Measurements from ENCODE around the gene SH3RF1. TPM values are rescaled to one million over a fixed set of nuclear protein-coding genes. Genes with fewer than 3 reads are reported as not detected.
"Not testable (repeated sequence)": the region's sequence is repeated elsewhere in the genome, so short reads cannot be mapped to it uniquely, and the experiment has no call there.

The SH3RF1 gene
- total and polyA plus RNA-seq, 4 donors, result 14.7 to 21.9 (median 18.5) TPM

GRCh38 chr4:169305651-169306050 lies 34.9 kb upstream of the SH3RF1 start:
- no peaks in the 10 kb centered on the region for H3K4me1 ChIP-seq (ENCODE audit: control insufficient read depth, insufficient read depth, low read length)
- peak in 1 of 6 donors; percentile 74 for DNase-seq (ENCODE audit: low read depth in 4 of 6, low spot score in 6 of 6)
- 100% methylated on average over 1 of the region's 2 CpGs for WGBS (ENCODE audit: insufficient coverage)
- H3K27ac ChIP-seq (ENCODE audit: low read depth, low read length), result no peak overlapping the region
- no peaks in the 10 kb centered on the region for H3K36me3 ChIP-seq (ENCODE audit: control insufficient read depth, insufficient read depth, low read length)
- H3K9me3 ChIP-seq (ENCODE audit: control insufficient read depth, insufficient read depth, low read length), result no peaks in the 10 kb centered on the region
- no peaks in the 10 kb centered on the region for H3K27me3 ChIP-seq (ENCODE audit: control insufficient read depth, insufficient read depth, low read length)
- no peak overlapping the region for H3K4me3 ChIP-seq (ENCODE audit: low read depth, low read length)

- DNase-seq (ENCODE audit: low read depth in 4 of 6, low spot score in 6 of 6), result no peak
- Histone ChIP-seq H3K9me3 (ENCODE audit: control insufficient read depth, insufficient read depth, low read length) (no peaks in the 10 kb centered on the region), H3K4me1 (ENCODE audit: control insufficient read depth, insufficient read depth, low read length) (no peaks in the 10 kb centered on the region), H3K36me3 (ENCODE audit: control insufficient read depth, insufficient read depth, low read length) (no peaks in the 10 kb centered on the region), H3K27me3 (ENCODE audit: control insufficient read depth, insufficient read depth, low read length) (no peaks in the 10 kb centered on the region), H3K4me3 (ENCODE audit: low read depth, low read length) (no peak overlapping the region), H3K27ac (ENCODE audit: low read depth, low read length) (no peak overlapping the region)
- no CpG with 5 or more reads among the region's 1 CpG for WGBS (ENCODE audit: insufficient coverage)
These were observed 34.4 kb upstream of the SH3RF1 start for GRCh38 chr4:169305173-169305572.

DNA sequence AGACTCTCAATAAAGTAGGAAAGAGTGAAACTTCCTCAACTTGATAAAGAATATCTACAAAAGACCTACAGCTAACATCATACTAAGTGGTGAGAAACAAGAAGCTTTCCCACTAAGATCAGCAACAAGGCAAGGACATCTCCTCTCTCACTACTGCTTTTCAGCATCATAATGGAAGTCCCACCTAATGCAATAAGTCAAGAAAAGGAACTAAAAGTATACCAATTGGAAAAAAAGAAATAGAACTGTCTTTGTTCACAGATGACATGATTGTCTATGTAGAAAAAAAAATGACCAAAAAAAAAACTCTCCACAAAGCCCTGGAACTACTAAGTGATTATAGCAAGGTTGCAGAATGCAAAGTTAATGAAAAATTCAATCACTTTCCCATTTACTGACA lies 25.1 kb upstream of the SH3RF1 start:
- DNase-seq (ENCODE audit: low read depth in 4 of 6, low spot score in 6 of 6), result no peak

GRCh38 chr4:169293343-169294176 lies 22.8 kb upstream of the SH3RF1 start:
- Histone ChIP-seq H3K9me3 (ENCODE audit: control insufficient read depth, insufficient read depth, low read length) (no peaks in the 10 kb centered on the region), H3K4me3 (ENCODE audit: low read depth, low read length) (no peak overlapping the region), H3K27ac (ENCODE audit: low read depth, low read length) (no peak overlapping the region), H3K27me3 (ENCODE audit: control insufficient read depth, insufficient read depth, low read length) (no peaks in the 10 kb centered on the region), H3K4me1 (ENCODE audit: control insufficient read depth, insufficient read depth, low read length) (no peaks in the 10 kb centered on the region), H3K36me3 (ENCODE audit: control insufficient read depth, insufficient read depth, low read length) (no peaks in the 10 kb centered on the region)
- WGBS (ENCODE audit: insufficient coverage), result 100% methylated on average over 1 of the region's 6 CpGs
- DNase-seq (ENCODE audit: low read depth in 4 of 6, low spot score in 6 of 6), result no peak

More for the DNA sequence above, 25.1 kb upstream of the SH3RF1 start:
- Histone ChIP-seq H3K27me3 (ENCODE audit: control insufficient read depth, insufficient read depth, low read length) (no peaks in the 10 kb centered on the region), H3K4me3 (ENCODE audit: low read depth, low read length) (no peak overlapping the region), H3K27ac (ENCODE audit: low read depth, low read length) (no peak overlapping the region), H3K9me3 (ENCODE audit: control insufficient read depth, insufficient read depth, low read length) (no peaks in the 10 kb centered on the region), H3K36me3 (ENCODE audit: control insufficient read depth, insufficient read depth, low read length) (no peaks in the 10 kb centered on the region), H3K4me1 (ENCODE audit: control insufficient read depth, insufficient read depth, low read length) (no peaks in the 10 kb centered on the region)

DNA sequence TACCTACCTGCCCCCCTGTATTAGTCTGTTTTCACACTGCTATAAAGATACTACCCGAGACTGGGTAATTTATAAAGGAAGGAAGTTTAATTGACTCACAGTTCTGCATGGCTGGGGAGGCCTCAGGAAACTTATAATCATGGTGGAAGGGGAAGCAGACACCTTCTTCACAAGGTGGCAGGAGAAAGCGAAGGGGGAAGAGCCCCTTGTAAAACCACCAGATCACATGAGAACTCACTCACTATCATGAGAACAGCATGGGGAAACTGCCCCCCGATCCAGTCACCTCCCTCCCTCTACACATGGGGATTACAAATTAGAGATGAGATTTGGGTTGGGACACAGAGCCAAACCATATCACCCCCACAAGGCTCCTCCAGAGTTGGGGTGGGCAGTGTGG lies 17.2 kb upstream of the SH3RF1 start:
- not testable (repeated sequence) for H3K27me3 ChIP-seq (ENCODE audit: control insufficient read depth, insufficient read depth, low read length); H3K27ac ChIP-seq (ENCODE audit: low read depth, low read length); H3K4me1 ChIP-seq (ENCODE audit: control insufficient read depth, insufficient read depth, low read length); H3K4me3 ChIP-seq (ENCODE audit: low read depth, low read length); H3K9me3 ChIP-seq (ENCODE audit: control insufficient read depth, insufficient read depth, low read length); DNase-seq (ENCODE audit: low read depth in 4 of 6, low spot score in 6 of 6); H3K36me3 ChIP-seq (ENCODE audit: control insufficient read depth, insufficient read depth, low read length)
- no CpG with 5 or more reads among the region's 3 CpGs for WGBS (ENCODE audit: insufficient coverage)

- DNase-seq (ENCODE audit: low read depth in 4 of 6, low spot score in 6 of 6), result no peak
- Histone ChIP-seq H3K4me3 (ENCODE audit: low read depth, low read length) (no peak overlapping the region), H3K27ac (ENCODE audit: low read depth, low read length) (no peak overlapping the region), H3K36me3 (ENCODE audit: control insufficient read depth, insufficient read depth, low read length) (no peaks in the 10 kb centered on the region), H3K4me1 (ENCODE audit: control insufficient read depth, insufficient read depth, low read length) (no peaks in the 10 kb centered on the region), H3K27me3 (ENCODE audit: control insufficient read depth, insufficient read depth, low read length) (no peaks in the 10 kb centered on the region), H3K9me3 (ENCODE audit: control insufficient read depth, insufficient read depth, low read length) (no peaks in the 10 kb centered on the region)
- WGBS (ENCODE audit: insufficient coverage), result no CpG with 5 or more reads among the region's 3 CpGs
These were observed 16.0 kb upstream of the SH3RF1 start for GRCh38 chr4:169286562-169287301.

DNA sequence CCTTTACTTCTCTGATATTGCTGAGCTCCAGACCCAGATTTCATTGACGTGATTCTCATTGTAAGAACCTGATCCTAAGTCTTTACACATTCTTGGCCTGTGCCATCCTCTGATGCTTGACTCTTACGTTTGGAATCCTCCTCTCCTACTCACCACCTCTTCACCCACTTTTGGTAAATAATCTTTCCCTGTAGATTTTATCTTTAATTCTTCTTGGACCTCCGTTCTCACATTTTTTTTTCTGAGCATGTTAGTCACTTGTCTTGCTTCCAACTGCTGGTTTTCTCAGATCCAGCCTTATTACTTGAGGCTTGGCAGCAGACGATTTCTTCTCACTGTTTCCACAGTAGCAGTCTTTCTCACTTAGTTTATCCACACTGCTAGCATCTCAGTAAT lies 12.4 kb upstream of the SH3RF1 start:
- no peaks in the 10 kb centered on the region for H3K27me3 ChIP-seq (ENCODE audit: control insufficient read depth, insufficient read depth, low read length)
- H3K36me3 ChIP-seq (ENCODE audit: control insufficient read depth, insufficient read depth, low read length), result no peaks in the 10 kb centered on the region
- H3K27ac ChIP-seq (ENCODE audit: low read depth, low read length), result no peak overlapping the region
- WGBS (ENCODE audit: insufficient coverage), result 65% methylated on average over 3 of the region's 4 CpGs
- no peak overlapping the region for H3K4me3 ChIP-seq (ENCODE audit: low read depth, low read length)
- no peaks in the 10 kb centered on the region for H3K4me1 ChIP-seq (ENCODE audit: control insufficient read depth, insufficient read depth, low read length)
- DNase-seq (ENCODE audit: low read depth in 4 of 6, low spot score in 6 of 6), result peak in 1 of 6 donors; percentile 59
- no peaks in the 10 kb centered on the region for H3K9me3 ChIP-seq (ENCODE audit: control insufficient read depth, insufficient read depth, low read length)

- H3K9me3 ChIP-seq (ENCODE audit: control insufficient read depth, insufficient read depth, low read length), result no peaks in the 10 kb centered on the region
- H3K36me3 ChIP-seq (ENCODE audit: control insufficient read depth, insufficient read depth, low read length), result no peaks in the 10 kb centered on the region
- no peaks in the 10 kb centered on the region for H3K4me1 ChIP-seq (ENCODE audit: control insufficient read depth, insufficient read depth, low read length)
- no peak overlapping the region for H3K4me3 ChIP-seq (ENCODE audit: low read depth, low read length)
- no peak for DNase-seq (ENCODE audit: low read depth in 4 of 6, low spot score in 6 of 6)
- no peaks in the 10 kb centered on the region for H3K27me3 ChIP-seq (ENCODE audit: control insufficient read depth, insufficient read depth, low read length)
- H3K27ac ChIP-seq (ENCODE audit: low read depth, low read length), result no peak overlapping the region
- WGBS (ENCODE audit: insufficient coverage), result no CpG with 5 or more reads among the region's 2 CpGs
These were observed 11.8 kb upstream of the SH3RF1 start for GRCh38 chr4:169282429-169283113.

DNA sequence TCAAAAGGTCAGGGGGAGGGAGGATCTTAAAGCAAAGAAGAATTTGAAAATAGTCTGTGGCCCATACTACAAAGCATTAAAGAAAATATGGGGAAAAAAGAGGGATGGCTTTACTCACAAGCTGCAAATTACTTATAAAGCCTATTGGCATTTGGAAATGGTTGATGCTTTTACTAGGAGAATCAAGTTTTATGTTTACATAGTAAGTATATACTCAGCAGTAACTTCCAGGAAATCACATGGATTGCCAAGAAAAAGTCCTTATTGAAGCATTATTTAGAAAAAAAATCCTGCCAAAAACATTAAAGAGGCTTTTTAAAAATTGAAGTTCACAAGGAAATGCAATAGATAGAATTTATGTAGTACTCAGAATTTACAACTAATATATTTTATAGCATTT lies 8.4 kb upstream of the SH3RF1 start:
- Histone ChIP-seq H3K9me3 (ENCODE audit: control insufficient read depth, insufficient read depth, low read length) (no peaks in the 10 kb centered on the region), H3K27ac (ENCODE audit: low read depth, low read length) (no peak overlapping the region), H3K4me1 (ENCODE audit: control insufficient read depth, insufficient read depth, low read length) (no peaks in the 10 kb centered on the region), H3K27me3 (ENCODE audit: control insufficient read depth, insufficient read depth, low read length) (no peaks in the 10 kb centered on the region), H3K36me3 (ENCODE audit: control insufficient read depth, insufficient read depth, low read length) (no peaks in the 10 kb centered on the region), H3K4me3 (ENCODE audit: low read depth, low read length) (no peak overlapping the region)
- DNase-seq (ENCODE audit: low read depth in 4 of 6, low spot score in 6 of 6), result peak in 1 of 6 donors; percentile 49
